Uterus (tissue), 4 donors: Measurements from ENCODE around the gene NEK6. TPM values are rescaled to one million over a fixed set of nuclear protein-coding genes. Genes with fewer than 3 reads are reported as not detected.

Source experiments
- DNase-seq, 2 donors: peaks; one replicate each; pipeline ENCODE4 v3.0.0-alpha.2; 2019 to 2020
- H3K27ac ChIP-seq, 2 donors: fragments of 200-600 bp; sonication (generic); 1 replicate in 1 of 2; 2 replicates in 1 of 2; pipeline ENCODE4 v1.5.1; 2016 to 2018
- H3K27me3 ChIP-seq, 2 donors: fragments of 200-600 bp; sonication (generic); one replicate each; pipeline ENCODE4 v1.5.1; 2018 to 2019; ENCODE audit warnings: control low read depth in 1 of 2
- H3K36me3 ChIP-seq, 2 donors: fragments of 200-600 bp; sonication (generic); one replicate each; pipeline ENCODE4 v1.5.1; 2019; ENCODE audit warnings: control low read depth in 1 of 2
- H3K4me1 ChIP-seq, 2 donors: fragments of 200-600 bp; sonication (generic); one replicate each; pipeline ENCODE4 v1.5.1; 2018 to 2019; ENCODE audit warnings: control low read depth in 1 of 2
- H3K4me3 ChIP-seq, 2 donors: fragments of 200-600 bp; sonication (generic); 1 replicate in 1 of 2; 2 replicates in 1 of 2; pipeline ENCODE4 v1.5.1; 2018 to 2019; ENCODE audit warnings: mild to moderate bottlenecking in 1 of 2
- H3K9me3 ChIP-seq, 2 donors: fragments of 200-600 bp; sonication (generic); one replicate each; pipeline ENCODE4 v1.5.1; 2019; ENCODE audit warnings: control low read depth in 1 of 2
- POLR2A ChIP-seq, 2 donors: fragments of 450-650 bp; IDR thresholded peaks; one replicate each; pipeline ENCODE4 v1.6.1; 2016; ENCODE audit warnings: antibody characterized with exemption in 2 of 2, mild to moderate bottlenecking in 1 of 2, moderate library complexity in 1 of 2
- intact Hi-C: fragments of 100-400 bp; cut with DNase I; formaldehyde crosslinking; loops from one replicate; pipeline ENCODE4 v1.15.1; 2023; ENCODE audit warnings: low total_unique reads
- total RNA-seq, 4 donors: library from RNA; depleted of rRNA in 3 of 4; stranded (reverse); fragments of >200 nt in 3 of 4; gene quantifications; one replicate each; pipeline versions ENCODE4 v1.1.0 to v1.2.4, GENCODE V29; 2014 to 2023
- TF ChIP-seq, protein P1 (sequence below), 4 experiments: fragments of 200-600 bp in 2 of 4; fragments of 450-650 bp in 2 of 4; sonication (generic) in 2 of 4; IDR thresholded peaks; one replicate each; pipeline ENCODE4 v1.5.1; 2016 to 2019; ENCODE audit warnings: antibody characterized with exemption in 4 of 4, mild to moderate bottlenecking in 2 of 4, moderate library complexity in 1 of 4
- donor health status: DM: yes; HTN: yes; CAD: no.

NEK6 gene
- total RNA-seq, 4 donors from 2014 or later, result 6.1 to 38.5 (median 34.7) TPM

DNA sequence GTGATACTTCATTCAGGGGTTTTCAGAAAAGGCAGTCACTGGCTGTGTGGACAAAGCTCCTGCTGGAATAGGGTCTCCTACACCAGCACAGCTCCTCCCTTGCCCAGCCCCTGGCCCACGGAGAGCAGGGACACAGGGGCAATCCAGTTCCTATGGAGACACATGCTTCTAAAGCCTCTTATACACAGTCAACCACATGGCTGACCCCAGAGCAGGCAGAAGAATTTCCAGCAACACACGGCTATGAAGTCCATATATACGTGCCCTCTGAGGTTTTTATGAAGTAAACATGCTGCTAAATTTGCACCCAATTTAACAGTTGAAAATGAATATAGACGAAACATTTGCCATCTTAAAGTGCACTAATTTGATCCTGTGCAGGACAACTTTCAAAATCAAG lies 138.1 kb downstream of the NEK6 start:
- intact Hi-C loops, result no loop called here
- peaks cover 0 to 5% of the 10 kb centered on the region in 2 donors for H3K4me1 ChIP-seq

GRCh38 chr9:124398191-124398935 lies 140.6 kb downstream of the NEK6 start:
- H3K4me1 ChIP-seq, result no peaks in the 10 kb centered on the region
- intact Hi-C loops, result no loop called here
- H3K27me3 ChIP-seq, result no peaks in the 10 kb centered on the region
- no peak overlapping the region for H3K4me3 ChIP-seq
- H3K27ac ChIP-seq, result no peak overlapping the region
- no peaks in the 10 kb centered on the region for H3K9me3 ChIP-seq
- no peak for TF ChIP-seq POLR2A (IDR thresholded peaks at IDR 0.05)
- TF ChIP-seq, protein P1, sequence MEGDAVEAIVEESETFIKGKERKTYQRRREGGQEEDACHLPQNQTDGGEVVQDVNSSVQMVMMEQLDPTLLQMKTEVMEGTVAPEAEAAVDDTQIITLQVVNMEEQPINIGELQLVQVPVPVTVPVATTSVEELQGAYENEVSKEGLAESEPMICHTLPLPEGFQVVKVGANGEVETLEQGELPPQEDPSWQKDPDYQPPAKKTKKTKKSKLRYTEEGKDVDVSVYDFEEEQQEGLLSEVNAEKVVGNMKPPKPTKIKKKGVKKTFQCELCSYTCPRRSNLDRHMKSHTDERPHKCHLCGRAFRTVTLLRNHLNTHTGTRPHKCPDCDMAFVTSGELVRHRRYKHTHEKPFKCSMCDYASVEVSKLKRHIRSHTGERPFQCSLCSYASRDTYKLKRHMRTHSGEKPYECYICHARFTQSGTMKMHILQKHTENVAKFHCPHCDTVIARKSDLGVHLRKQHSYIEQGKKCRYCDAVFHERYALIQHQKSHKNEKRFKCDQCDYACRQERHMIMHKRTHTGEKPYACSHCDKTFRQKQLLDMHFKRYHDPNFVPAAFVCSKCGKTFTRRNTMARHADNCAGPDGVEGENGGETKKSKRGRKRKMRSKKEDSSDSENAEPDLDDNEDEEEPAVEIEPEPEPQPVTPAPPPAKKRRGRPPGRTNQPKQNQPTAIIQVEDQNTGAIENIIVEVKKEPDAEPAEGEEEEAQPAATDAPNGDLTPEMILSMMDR (IDR thresholded peaks at IDR 0.05), result no peak
- DNase-seq, result no peak
- H3K36me3 ChIP-seq, result no peaks in the 10 kb centered on the region

More for the DNA sequence above, 138.1 kb downstream of the NEK6 start:
- Histone ChIP-seq H3K27ac (no peak overlapping the region), H3K9me3 (no peaks in the 10 kb centered on the region), H3K27me3 (no peaks in the 10 kb centered on the region), H3K4me3 (no peak overlapping the region), H3K36me3 (no peaks in the 10 kb centered on the region)
- no peak for DNase-seq
- TF ChIP-seq, protein P1 (IDR thresholded peaks at IDR 0.05), result no peak
- TF ChIP-seq POLR2A (IDR thresholded peaks at IDR 0.05), result no peak

- TF ChIP-seq, protein P1 (IDR thresholded peaks at IDR 0.05), result no peak
- TF ChIP-seq POLR2A (IDR thresholded peaks at IDR 0.05), result no peak
- H3K27ac ChIP-seq, result no peak overlapping the region
- H3K9me3 ChIP-seq, result no peaks in the 10 kb centered on the region
- H3K4me3 ChIP-seq, result no peak overlapping the region
- no peaks in the 10 kb centered on the region for H3K27me3 ChIP-seq
- H3K4me1 ChIP-seq, result no peaks in the 10 kb centered on the region
- no peaks in the 10 kb centered on the region for H3K36me3 ChIP-seq
- intact Hi-C loops, result no loop called here
- DNase-seq, result peak in 1 of 2 donors; percentile 54
Measured at GRCh38 chr9:124399323-124399967, 141.7 kb downstream of the NEK6 start.

DNA sequence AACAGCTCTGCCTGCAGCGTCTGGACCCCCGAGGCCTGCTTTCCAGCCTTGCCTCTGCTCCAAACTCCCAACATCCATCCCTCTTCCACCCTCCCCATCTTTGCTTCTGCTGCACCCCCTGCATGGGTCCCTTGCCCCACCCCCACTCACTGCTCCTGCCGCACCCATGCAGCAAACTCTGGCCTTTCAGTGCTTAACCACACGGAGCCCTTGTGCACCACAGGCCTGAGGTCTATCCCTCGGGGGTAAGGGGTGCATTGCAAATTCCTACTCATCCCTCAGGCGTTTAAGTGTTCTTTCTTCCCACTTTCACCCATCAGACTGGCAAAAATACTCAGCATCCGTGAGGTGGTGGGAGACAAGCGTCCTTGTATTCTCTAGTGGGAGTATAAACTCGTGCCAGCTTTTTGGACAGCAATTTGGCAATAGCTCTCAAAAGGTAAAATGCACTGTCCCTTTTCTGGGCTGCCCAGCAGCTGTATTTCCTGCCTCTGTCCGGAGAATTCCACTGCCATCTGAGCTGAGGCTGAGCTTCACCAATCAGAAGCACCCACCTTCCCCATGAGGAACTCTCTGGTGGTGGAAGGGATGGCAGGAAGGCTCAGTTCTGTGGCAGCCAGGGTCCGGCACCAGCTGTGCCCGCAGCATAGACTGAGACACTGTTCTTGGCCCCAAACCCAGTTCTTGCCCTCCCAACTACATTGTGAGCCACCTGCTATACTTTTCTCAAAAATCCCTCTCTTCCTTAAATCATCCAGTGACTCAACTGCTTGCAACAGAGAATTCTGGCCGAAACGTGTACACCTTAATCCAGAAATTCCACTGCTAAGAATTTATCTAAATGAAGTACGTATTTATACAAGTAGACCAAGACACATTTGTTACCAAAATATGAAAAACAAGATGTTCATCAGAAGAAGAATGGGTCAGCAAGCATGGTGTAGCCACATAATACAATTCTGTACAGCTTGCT lies 142.5 kb downstream of the NEK6 start:
- no peak for DNase-seq
- H3K27ac ChIP-seq, result no peak overlapping the region
- intact Hi-C loops, result no loop called here
- no peak overlapping the region for H3K4me3 ChIP-seq
- no peaks in the 10 kb centered on the region for H3K27me3 ChIP-seq
- H3K36me3 ChIP-seq, result no peaks in the 10 kb centered on the region
- H3K9me3 ChIP-seq, result no peaks in the 10 kb centered on the region
- no peaks in the 10 kb centered on the region for H3K4me1 ChIP-seq
- no peak for TF ChIP-seq POLR2A (IDR thresholded peaks at IDR 0.05)
- TF ChIP-seq, protein P1 (IDR thresholded peaks at IDR 0.05), result no peak

Other genes with a start within 250 kb of the NEK6 start
- gene LHX2, start 246.2 kb upstream of the NEK6 start, total RNA-seq, result under 1 TPM in 1 of 4 donors, not detected in 3; 0.14 TPM
- gene PSMB7, start 157.5 kb downstream of the NEK6 start, total RNA-seq, result 100 to 1,000 TPM in 2 of 4 donors, 10 to 100 TPM in 2; 86.1 to 292 (median 94.7) TPM
- under 1 TPM in 1 of 4 donors, not detected in 3; 0.76 TPM for gene ADGRD2, start 192.5 kb downstream of the NEK6 start, total RNA-seq
- gene NR5A1, start 249.4 kb downstream of the NEK6 start, total RNA-seq, result under 1 TPM in 2 of 4 donors, not detected in 2; 0.14 to 0.58 TPM